D341Med (cell line): Measurements from ENCODE around the gene FNDC3B.

Experiments
- DNase-seq: peaks from one replicate; pipeline ENCODE4 v3.0.0; 2012; ENCODE audit warnings: low spot score

Gene FNDC3B

DNA sequence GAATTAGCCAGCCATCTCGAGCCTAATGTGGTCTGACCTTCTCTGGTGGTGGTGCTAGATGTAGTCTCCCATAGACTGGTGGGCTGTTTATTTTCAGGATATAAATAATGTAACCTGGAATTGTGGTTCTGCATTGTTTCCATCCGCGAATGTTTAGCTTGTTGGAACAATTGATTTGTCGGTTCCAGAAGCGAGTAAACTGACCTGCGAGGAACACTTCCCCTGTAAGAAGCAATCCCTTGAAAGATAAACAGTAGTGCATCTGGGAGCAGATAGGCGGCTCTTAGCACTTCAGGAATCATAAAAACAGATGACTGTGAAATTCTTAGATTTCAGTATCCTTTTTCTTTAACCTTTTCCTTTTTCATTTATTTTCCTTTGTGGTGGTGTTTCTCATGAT is 251.1 kb downstream of the FNDC3B start:
- DNase-seq, result no peak

DNA sequence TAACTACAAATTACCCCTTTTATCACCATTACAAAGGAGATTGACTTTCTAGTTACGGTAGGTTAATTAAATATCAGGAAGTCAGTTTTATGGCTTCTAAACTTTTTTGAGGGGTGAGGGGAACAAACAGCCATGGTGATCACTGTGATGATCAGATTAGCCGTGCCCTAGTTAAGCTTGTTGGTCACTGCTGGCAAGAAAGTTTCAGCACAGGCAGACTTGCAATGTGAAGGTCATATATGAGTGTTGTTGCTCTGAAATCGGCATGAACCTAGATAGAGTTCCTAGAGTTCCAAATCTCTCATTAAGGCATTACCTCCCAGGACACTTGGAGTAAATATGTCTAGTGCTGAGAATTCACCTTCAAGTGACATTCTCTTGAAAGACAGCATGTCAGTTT is 252.3 kb downstream of the FNDC3B start:
- DNase-seq, result no peak

DNA sequence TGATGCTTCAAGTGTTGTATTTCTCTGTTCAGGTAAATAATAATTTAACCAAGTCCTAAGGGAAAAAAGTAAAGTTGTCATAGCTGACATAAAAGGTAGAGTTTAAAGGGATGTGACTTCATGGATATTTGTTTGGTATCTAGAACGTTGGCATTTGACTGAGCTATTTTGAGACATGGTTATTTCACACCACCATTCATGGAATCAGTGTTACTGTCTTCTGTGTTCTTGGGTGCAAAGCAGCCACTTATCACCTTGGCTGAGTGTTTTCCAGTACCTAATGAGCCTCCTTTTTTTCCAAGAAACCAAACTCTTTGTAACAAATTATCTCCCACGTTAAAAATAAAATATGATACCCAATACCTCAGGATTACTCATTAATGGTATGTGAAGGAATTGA is 253.0 kb downstream of the FNDC3B start:
- DNase-seq, result no peak

DNA sequence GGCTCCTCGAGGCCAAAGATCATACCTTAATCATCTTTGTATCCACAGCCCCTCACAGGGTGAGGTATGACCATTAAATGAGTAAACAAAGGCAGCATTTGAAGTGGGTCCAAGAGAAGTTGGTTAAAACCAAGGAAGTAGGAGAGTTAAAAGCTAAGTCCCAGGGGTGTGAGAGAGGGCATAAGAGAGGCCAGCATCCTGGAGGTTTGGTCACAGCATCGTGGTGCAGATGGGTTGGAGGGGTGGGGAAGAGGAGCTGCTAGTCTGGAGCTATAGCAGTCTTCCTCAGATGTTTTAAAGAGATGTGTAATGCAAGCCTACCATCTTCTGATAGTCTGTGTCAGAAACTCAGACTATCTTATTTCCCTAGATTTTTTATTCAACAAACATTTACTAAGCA is 253.7 kb downstream of the FNDC3B start:
- DNase-seq, result no peak

DNA sequence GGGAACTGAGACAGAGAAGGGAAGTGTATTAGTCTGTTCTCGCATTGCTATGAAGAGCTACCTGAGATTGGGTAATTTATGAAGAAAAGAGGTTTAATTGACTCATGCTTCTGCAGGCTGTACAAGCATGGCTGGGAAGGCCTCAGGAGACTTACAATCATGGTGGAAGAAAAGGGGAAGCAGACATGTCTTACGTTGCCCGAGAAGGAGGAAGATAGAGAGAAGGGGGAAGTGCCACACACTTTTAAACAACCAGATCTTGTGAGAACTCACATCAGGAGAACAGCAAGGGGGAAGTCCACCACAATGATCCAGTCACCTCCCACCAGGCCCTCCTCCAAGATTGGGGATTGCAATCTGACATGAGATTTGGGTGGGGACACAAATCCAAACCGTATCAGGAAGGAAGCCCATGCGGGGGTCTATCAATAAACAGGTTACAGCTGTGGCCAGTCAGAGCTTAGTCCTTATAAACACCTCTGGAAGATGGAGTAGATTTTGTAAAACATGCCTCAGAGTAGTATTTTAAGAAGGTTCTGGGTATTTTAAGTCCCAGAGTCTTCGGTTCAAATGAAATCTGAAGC is 254.9 kb downstream of the FNDC3B start:
- no peak for DNase-seq

DNA sequence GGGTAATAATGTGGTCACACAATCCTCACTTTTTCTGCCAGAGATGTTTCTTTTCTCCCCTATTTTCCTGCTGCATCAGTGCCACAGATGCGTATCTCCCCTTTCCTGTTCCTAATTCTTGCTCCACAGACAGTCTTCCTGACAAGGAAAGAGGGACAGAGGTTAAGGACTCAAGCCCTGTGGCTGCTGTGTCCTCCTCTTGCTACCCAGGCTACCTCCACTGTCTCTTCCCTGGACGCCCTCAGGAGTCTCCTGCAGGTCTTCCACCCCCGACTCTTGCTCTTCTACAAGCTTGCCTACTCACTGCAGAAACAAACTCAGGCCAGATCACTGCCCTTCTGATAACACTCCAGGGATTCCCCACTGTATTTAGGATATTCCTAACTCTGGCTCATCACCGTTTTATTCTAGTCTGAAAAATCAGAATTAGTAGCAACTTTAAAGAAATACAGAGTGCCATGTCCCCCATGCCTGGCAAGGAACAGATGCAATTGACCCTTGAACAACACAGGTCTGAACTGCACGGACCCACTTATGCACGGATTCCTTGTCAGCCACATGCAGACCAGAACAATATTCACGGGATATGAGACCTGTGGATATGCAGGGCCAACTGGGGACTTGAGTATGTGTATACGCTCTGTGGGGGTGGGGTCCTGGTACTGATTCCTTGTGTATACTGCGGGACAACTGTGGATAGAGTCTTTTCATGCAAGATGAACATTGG is 257.0 kb downstream of the FNDC3B start:
- no peak for DNase-seq

DNA sequence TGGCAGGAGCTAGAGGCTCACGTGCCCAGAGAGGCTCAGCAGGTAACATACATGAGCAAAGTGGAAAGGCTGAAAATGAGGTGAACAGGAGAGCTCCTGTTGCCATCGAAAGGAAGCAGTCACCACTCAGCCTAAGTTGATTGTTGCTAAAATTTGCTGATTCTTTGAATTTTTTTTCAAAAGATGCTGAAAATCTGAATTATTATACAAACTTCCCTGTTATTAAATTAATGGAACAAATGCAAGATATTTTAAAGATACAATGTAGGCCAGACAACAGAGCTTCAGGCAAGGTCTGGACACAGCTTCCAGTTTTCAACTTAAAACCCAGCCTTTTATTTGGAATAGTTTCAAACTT is 257.6 kb downstream of the FNDC3B start:
- DNase-seq, result no peak

DNA sequence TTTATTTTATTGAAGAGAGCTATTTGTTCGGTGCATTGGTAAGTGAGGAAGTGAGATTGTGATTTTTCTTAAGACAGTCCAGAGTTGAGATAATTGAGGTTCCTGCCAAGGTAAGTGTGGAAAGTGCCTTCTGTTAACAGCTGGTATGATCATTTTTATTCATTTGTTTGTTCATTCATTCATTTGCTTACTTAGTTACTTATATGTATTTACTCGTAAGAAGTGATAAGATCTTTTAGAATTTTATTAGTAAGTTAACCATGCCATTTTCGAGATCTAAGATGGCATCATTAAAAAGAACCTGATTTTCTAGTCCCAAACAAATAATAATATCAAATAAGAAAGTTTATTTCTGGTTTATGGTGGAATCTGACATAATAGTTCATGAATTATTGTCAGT is 258.9 kb downstream of the FNDC3B start:
- no peak for DNase-seq

DNA sequence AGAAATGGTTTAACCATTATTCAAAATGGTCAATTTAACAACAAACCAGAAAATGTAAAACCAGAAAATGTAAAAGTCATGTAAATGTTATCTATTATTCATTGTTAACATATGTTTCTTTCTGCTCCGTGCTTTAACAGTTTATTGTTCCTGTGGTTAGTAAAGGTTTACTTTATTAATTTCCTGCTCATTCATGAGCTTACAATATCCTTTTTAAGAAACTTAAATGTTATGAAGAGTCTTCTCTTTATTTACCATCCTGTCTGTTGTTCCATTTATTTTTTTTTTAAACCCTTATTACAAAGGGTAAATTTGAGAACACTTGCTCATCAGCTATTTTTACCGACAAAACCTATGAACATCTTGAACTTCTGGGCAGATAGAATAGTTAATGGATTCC is 260.8 kb downstream of the FNDC3B start:
- no peak for DNase-seq

DNA sequence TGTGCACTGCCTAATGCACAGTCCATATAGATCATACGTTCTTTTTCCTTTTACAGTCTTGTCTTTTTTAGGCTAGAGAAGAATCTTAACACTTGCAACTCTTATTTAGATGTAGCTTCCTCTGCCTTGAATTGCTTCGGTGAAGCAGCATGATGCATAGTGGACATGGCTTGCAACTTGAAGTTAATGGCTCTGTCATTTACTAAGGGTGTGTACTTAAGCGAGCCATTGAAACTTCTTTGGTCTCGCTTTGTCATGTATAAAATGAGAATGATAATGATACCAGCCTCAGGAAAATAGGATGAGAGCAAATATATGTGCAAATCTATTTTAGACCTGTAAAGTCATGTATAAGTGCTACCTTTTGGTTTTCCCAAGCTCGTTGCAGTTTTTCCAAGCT is 261.5 kb downstream of the FNDC3B start:
- DNase-seq, result no peak

DNA sequence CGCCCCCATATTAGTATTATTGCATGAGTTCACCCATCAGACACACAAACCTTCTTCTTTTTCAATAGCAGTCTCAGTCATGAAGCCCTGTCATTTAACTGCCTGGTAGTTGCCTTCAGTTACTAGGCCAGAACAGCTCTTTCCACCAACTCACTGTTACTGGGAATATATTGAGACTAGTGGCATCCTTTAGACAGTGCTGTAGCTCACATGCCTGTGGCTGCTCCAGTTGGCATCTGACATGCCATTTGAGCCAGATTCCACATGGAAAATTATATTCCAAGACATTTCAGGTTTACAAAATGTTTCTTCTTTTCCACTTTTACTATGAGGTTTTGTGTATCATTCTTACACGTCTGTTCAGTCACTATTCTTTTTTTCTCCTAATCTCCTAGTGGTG is 262.8 kb downstream of the FNDC3B start:
- no peak for DNase-seq

DNA sequence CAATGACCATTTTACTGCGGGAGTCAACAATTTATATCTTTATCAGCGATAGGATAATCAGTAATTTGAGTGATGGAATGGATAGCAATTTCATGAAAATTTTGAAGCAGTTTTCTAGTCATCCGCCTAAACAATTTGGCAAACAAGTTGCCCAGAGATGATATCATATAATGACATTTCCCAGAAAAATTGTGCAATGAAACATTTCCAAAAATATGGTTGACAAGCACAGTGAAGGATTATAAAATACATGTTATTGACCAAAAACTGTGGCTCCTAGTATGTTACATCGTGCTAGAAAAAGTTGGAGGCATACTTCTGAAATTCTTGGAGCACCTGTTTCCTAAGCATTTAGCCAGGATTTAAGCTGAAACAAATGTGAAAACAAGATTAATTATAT is 263.8 kb downstream of the FNDC3B start:
- DNase-seq, result no peak

DNA sequence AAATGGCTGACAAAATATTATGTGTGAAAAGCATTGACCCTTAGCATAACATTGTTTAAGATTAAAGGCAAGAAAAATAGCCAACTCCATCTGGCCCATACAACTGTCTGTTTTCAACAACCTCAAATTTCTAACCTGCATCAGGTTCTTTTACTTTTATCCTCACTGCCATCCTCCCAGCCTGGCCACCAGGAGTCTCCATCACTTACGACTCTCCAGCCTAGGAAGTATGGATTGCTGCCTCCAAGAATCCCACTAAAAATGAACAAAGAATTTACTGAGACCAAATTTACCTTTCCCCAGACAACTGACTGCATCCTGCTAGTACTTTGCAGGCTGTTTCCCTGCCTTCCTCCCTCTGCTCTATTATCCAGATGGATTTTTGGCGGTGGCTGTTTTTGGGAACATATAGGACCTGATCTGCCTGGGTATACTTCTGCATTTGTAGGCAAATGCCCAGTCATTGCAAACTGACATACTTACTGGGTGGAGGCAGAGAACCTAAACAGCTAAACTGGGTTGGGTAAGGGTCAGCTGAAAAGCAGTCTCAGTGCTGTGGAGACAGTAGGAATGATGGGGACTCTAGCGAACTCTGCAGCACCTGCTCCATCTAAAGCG is 264.7 kb downstream of the FNDC3B start:
- no peak for DNase-seq

DNA sequence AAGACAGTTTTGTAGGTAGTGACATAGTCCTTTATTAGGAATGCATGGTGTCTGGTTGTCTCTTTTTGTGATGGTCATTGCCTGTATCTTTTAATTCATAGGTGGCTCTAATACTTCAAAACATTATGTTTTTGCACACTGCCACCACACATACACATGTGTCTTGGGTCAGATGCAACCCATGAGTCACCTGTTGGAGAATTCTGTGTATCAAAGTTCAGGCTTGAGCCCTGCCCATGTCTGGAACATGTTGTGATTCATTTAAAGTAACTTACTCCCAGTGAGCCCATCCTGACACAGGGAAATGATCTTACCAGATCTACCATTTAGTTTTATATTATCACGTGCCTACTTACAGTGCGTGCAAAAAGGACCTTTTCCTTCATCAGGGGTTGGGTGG is 266.2 kb downstream of the FNDC3B start:
- DNase-seq, result no peak

DNA sequence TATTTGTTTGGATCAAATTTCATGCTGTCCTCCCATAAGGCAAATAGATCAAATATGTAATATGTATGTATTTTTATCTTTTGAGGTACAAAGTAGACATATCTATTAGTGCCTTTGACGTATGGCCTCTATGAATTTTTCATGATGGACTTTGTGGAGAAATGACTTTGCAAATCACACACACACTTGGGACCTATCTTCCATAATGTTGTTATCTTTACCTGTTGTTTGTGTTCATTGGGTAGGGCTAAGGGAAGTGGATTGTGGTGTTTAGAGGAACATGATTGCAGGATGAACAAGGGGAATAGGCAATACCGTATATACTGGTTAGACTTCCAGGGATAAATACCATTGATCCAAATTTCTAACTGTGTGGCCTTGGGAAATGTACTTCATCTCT is 266.6 kb downstream of the FNDC3B start:
- no peak for DNase-seq

DNA sequence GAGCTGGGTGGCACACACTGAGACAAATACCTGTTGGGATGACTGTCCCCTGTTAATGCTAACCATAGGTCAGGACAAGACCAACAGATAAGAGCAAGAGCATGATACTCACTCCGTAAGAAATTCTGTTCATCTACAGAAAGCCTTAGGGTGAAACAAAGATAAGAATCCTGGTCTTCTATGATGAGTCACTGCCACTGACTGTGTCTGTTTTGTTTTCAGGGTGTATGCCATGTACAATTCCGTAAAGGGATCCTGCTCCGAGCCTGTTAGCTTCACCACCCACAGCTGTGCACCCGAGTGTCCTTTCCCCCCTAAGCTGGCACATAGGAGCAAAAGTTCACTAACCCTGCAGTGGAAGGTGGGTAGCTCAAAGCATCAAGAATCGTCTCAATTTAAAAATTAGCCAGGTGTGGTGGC is 267.8 kb downstream of the FNDC3B start:
- DNase-seq, result no peak

DNA sequence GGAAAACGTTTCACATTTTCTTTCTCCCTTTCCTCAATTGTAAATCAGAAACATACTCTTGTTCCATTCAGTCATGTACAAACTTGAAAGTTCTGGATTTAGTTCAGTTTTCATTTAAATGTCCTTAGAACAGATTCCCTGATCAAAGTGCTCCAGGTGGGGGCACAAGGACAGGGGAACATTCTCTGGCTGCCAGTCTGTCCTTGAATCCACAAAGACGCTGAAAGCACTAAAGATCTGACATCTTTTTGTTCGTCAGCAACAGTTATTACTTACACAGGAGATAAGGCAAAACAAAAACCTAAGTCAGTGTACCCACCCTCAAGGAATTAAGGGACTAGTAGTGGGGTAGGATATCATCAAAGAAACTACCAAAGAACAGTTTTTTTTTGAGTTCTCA is 269.7 kb downstream of the FNDC3B start:
- DNase-seq, result no peak

DNA sequence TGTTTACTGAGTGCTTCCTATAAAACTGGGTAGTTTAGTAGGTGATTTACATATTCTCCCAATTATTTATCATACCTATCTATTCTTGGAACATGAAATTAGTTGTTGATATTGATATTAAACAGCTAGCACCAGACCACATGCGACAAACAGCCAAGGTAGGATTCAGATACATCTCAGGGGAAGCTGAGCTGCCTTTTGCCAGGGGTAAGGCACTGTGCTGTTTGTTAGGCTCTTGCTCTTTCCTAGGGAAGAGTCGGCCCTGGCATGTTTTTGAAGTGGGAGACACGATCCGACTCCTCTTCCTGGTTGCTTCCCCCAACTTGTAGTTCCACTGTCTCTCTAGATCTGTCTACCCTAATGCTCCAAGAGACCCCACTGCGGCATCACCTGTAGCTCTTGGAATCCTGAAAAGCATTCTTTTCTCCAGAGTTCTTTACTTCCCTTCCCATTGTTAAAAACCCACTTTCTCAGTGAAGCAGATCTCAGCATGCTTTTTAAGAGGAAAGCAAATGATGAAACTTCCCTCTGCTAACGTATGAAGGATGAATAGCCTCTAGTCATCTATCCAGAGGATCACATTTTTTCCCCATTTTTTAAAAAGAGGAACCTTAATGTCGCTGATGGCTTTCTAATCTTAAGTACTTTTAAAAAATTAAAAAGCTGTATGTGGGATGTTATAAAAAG is 270.5 kb downstream of the FNDC3B start:
- no peak for DNase-seq

DNA sequence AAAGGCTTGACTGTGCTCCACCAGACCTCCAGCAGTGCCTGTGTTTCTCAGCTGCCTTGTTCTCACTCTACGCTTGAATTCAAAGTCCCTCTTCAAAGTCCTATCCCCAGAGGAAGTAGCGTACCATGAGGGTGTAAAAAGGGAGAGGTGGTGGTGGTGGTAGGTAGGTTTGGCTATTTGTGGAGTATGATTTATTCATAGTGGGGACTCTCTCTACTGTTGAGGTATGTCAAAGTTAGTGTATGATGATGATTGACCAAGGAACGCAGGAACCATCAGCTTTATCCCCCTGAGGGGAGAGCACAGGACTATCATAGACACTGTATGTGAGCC is 271.0 kb downstream of the FNDC3B start:
- DNase-seq, result no peak

DNA sequence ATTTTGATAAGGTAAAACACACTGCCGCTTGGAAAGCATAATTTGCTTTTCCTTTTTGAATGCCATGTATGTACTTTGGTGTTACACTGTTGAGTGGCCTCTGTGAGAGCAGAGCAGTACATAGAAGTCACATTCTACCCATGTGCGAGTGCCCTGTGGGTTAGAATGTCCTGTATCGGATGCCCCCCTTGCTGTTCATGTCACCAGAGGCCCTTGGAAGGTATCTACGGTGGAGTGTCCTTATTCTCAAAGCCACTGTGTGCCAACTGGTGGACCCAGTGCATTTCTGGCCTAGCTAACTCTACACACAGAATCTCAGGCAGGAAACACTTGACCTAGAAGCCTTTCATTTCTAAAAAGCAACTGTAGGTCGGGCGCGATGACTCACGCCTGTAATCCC is 271.8 kb downstream of the FNDC3B start:
- no peak for DNase-seq

DNA sequence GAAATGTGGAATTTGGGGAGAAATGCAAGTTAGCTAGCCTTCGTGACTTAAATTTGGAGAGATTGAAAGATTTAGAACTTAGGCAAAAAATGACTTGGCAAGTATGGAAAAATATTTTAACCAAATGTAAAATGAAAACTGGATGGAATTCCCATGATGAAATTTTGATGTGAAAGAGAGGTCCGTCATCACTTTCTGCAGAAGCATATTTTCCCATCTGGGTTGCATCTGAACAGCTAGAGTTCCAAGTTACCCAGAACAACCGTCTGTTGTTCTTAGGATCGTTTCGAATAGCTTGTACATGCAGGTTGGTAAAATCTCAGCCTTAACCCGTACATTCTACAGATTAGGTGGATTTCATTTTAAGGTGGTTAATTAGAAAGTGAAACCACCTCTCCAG is 272.6 kb downstream of the FNDC3B start:
- no peak for DNase-seq

DNA sequence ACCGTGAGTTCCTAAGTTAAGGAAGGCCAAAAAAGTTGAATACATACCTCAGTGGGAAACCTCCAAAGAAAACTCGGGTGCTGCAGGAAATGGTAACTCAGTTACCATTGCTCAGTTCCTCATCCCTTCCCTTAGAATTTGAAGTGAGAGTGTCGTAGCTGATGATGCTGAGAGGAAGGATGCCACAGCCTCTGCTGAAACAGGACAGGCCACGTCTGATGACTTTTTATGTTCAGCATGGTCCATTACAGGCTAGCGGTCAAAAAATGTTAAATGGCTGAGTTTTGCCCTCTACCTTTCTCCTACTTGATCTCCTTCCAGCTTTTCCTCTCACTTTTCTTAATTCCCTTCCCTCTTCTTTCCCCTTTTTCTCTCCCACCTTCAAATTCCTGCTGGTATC is 273.3 kb downstream of the FNDC3B start:
- DNase-seq, result no peak

DNA sequence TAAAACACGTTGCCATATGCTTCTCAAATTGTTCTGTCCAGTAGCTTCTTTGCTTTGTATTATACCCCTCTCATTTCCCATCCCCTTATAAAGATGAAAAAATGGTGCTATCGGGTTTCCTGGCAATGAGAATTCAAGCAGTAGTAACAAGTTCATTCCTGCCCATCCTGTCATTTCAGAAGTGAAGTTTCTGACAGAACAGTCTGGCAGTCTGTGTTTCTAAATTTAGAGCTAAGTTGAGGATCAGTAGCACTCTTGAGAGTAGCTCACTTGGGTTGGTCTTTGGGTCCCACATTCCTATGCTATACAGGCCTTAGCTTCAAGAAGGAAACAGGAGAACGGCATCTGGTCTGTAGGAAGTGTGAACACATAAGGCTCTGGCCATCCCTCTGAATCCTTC is 274.3 kb downstream of the FNDC3B start:
- no peak for DNase-seq
